ENCODE results near the gene HSP90AA1.
A peak's percentile ranks its signal among the peaks of the same experiment; 100 is the strongest.

Gene HSP90AA1

GRCh38 chr14:102105369-102105768, 18.5 kb upstream of the HSP90AA1 start:
- Histone ChIP-seq H3K27me3 (ENCODE audit: low read depth, low read length) (no peaks in the 10 kb centered on the region), H3K9me3 (ENCODE audit: insufficient read depth, low read length) (peaks cover 4% of the 10 kb centered on the region; the same call in 1 of the 2 replicates), H3K4me2 (ENCODE audit: low read length) (no peak overlapping the region), H3K36me3 (replicated peaks; ENCODE audit: low read depth, low read length) (no peaks in the 10 kb centered on the region), H3K79me2 (ENCODE audit: low read length) (no peaks in the 10 kb centered on the region), H4K20me1 (ENCODE audit: insufficient read depth, low read length) (no peaks in the 10 kb centered on the region), H2AFZ (ENCODE audit: low read depth, low read length) (no peak overlapping the region), H3K4me1 (ENCODE audit: low read length) (peaks cover 32% of the 10 kb centered on the region), H3K27ac (ENCODE audit: low read length) (no peak overlapping the region), H3K4me3 (ENCODE audit: low read length) (no peak overlapping the region), H3K9ac (ENCODE audit: low read length) (no peak overlapping the region)
- TF ChIP-seq CTCF (IDR thresholded peaks at IDR 0.05; ENCODE audit: low read depth, low read length) (no peak), EZH2phosphoT487 (IDR thresholded peaks at IDR 0.05; ENCODE audit: low read depth) (no peak)

DNA sequence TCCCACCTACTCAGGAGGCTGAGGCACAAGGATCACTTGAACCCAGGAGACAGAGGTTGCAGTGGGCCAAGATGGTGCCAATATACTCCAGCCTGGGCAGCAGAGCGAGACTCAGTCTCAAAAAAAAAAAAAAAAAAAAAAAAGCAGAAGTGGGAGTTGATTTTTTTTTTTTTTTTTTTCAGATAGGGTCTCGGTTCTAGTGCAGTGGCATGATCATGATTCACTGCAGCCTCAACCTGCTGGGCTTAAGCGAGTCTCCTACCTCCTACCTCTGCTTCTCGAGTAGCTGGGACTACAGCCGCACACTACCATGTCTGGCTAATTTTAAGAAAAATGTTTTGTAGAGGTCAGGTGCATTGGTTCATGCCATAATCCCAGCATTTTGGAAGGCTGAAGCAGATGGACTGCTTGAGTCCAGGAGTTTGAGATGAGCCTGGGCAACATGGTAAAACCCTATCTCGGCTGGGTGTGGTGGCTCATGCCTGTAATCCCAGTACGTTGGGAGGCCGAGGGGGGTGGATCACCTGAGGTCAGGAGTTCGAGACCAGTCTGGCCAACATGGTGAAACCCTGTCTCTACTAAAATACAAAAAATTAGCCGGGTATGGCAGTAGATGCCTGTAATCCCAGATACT, 16.3 kb upstream of the HSP90AA1 start:
- H4K20me1 ChIP-seq (ENCODE audit: insufficient read depth, low read length), result no peaks in the 10 kb centered on the region
- peak overlapping the region; percentile 46; the same call in 1 of the 2 replicates for H3K27ac ChIP-seq (ENCODE audit: low read length)
- H3K27me3 ChIP-seq (ENCODE audit: low read depth, low read length), result no peaks in the 10 kb centered on the region
- peaks cover 32% of the 10 kb centered on the region for H3K4me1 ChIP-seq (ENCODE audit: low read length)
- no peak for TF ChIP-seq CTCF (IDR thresholded peaks at IDR 0.05; ENCODE audit: low read depth, low read length)
- TF ChIP-seq EZH2phosphoT487 (IDR thresholded peaks at IDR 0.05; ENCODE audit: low read depth), result no peak
- peak overlapping the region; percentile 24; the same call in 1 of the 2 replicates for H3K9ac ChIP-seq (ENCODE audit: low read length)
- H3K79me2 ChIP-seq (ENCODE audit: low read length), result no peaks in the 10 kb centered on the region
- peak overlapping the region; percentile 55 for H3K4me3 ChIP-seq (ENCODE audit: low read length)
- no peaks in the 10 kb centered on the region for H3K36me3 ChIP-seq (replicated peaks; ENCODE audit: low read depth, low read length)
- H2AFZ ChIP-seq (ENCODE audit: low read depth, low read length), result no peak overlapping the region
- H3K4me2 ChIP-seq (ENCODE audit: low read length), result peak overlapping the region; percentile 87
- H3K9me3 ChIP-seq (ENCODE audit: insufficient read depth, low read length), result no peaks in the 10 kb centered on the region

DNA sequence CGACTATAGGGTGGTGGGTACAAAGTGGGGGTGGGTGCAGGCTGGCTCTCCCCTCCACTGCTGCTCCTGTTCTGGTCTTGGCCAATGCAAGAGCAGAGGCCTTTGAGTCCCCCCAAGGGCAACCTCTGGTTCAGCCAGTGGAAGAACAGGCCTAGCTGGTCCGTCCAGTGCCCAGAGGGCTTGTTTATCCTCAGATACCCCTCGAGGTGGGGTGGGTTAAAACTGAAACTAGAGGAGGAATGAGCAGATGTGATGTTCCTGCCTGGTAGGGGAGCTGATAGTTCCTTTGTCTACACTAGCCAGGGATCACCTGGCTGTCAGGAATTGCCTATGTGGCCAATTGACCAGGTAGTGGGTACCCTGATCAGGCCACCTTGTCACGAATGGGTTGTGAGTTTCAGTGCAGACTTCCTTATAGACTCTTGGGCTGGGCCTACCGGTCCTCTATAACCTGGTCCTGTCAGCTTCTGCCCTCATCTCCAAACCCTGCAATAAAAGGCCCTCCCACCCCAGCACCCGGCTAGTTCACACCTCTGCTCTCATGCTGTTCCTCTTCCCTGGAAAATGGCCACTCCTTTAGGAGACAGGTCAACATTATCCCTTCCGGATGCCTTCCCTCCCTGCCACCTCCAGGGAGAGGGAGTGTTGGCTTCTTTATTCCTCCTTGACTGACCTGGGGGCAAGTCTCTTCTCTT, 10.7 kb upstream of the HSP90AA1 start:
- H3K9ac ChIP-seq (ENCODE audit: low read length), result no peak overlapping the region
- no peaks in the 10 kb centered on the region for H3K36me3 ChIP-seq (replicated peaks; ENCODE audit: low read depth, low read length)
- no peaks in the 10 kb centered on the region for H3K9me3 ChIP-seq (ENCODE audit: insufficient read depth, low read length)
- no peaks in the 10 kb centered on the region for H4K20me1 ChIP-seq (ENCODE audit: insufficient read depth, low read length)
- H3K27me3 ChIP-seq (ENCODE audit: low read depth, low read length), result no peaks in the 10 kb centered on the region
- no peak overlapping the region for H3K27ac ChIP-seq (ENCODE audit: low read length)
- peaks cover 22% of the 10 kb centered on the region for H3K4me1 ChIP-seq (ENCODE audit: low read length)
- H3K4me3 ChIP-seq (ENCODE audit: low read length), result no peak overlapping the region
- H2AFZ ChIP-seq (ENCODE audit: low read depth, low read length), result no peak overlapping the region
- H3K79me2 ChIP-seq (ENCODE audit: low read length), result no peaks in the 10 kb centered on the region
- no peak overlapping the region for H3K4me2 ChIP-seq (ENCODE audit: low read length)
- TF ChIP-seq CTCF (IDR thresholded peaks at IDR 0.05; ENCODE audit: low read depth, low read length) (no peak), EZH2phosphoT487 (IDR thresholded peaks at IDR 0.05; ENCODE audit: low read depth) (no peak)

DNA sequence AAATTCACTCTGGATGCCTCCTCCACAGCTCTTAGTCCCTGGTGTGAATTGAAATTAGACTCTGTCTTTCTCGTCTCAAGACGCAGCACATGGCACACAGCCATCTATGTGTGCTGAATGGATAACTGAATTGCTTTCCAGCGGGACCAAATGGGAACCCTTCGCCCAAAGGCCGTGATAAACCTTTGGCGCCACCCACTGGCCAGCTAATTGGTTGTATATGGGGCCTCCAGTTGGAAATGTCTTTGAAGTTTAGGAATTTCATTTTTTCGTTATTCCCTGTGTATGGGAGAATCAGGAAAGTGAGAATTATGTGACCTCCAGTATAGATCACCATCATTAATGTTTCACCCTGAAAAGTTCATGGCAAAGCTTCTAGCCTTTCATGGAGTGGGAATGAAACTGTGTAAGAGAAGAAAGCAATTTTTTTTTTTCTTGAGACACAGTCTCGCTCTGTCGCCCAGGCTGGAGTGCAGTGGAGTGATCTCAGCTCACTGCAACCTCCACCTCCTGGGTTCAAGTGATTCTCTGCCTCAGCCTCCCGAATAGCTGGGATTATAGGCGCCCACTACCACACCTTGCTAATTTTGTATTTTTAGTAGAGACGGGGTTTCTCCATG, 9.8 kb upstream of the HSP90AA1 start:
- H3K79me2 ChIP-seq (ENCODE audit: low read length), result no peaks in the 10 kb centered on the region
- H3K27me3 ChIP-seq (ENCODE audit: low read depth, low read length), result no peaks in the 10 kb centered on the region
- H2AFZ ChIP-seq (ENCODE audit: low read depth, low read length), result peak overlapping the region; percentile 61
- H3K27ac ChIP-seq (ENCODE audit: low read length), result no peak overlapping the region
- H3K9me3 ChIP-seq (ENCODE audit: insufficient read depth, low read length), result no peaks in the 10 kb centered on the region
- TF ChIP-seq CTCF (IDR thresholded peaks at IDR 0.05; ENCODE audit: low read depth, low read length) (peak; percentile 93), EZH2phosphoT487 (IDR thresholded peaks at IDR 0.05; ENCODE audit: low read depth) (no peak)
- H4K20me1 ChIP-seq (ENCODE audit: insufficient read depth, low read length), result no peaks in the 10 kb centered on the region
- peaks cover 20% of the 10 kb centered on the region for H3K4me1 ChIP-seq (ENCODE audit: low read length)
- no peak overlapping the region for H3K9ac ChIP-seq (ENCODE audit: low read length)
- H3K4me3 ChIP-seq (ENCODE audit: low read length), result 0 out of 2 replicates have a peak overlapping the region, but pooled peaks have one; percentile 23
- peak overlapping the region; percentile 58 for H3K4me2 ChIP-seq (ENCODE audit: low read length)
- H3K36me3 ChIP-seq (replicated peaks; ENCODE audit: low read depth, low read length), result no peaks in the 10 kb centered on the region
